ENCODE measurements around the gene ASAP2.

Gene ASAP2

DNA sequence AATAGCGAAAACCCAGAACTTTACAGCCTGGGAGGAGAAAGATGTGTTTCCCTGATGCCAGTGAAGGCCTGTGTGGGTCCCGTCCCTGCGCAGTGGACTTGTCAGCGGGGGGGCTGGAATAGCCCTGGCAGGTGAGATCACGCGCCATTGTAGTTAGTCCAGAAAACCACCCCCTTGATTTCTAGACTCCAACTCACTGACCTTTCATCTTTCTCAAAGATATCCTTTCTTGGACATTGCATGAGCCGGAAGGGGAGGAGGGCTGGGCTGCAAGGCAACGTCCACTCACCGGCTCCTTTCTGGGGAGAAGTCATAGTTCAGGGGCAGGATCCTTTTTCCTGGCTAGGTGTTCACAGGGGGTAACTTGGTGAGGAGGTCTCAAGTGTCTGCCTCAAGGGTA is 22.3 kb upstream of the ASAP2 start:
- no peak for DNase-seq

DNA sequence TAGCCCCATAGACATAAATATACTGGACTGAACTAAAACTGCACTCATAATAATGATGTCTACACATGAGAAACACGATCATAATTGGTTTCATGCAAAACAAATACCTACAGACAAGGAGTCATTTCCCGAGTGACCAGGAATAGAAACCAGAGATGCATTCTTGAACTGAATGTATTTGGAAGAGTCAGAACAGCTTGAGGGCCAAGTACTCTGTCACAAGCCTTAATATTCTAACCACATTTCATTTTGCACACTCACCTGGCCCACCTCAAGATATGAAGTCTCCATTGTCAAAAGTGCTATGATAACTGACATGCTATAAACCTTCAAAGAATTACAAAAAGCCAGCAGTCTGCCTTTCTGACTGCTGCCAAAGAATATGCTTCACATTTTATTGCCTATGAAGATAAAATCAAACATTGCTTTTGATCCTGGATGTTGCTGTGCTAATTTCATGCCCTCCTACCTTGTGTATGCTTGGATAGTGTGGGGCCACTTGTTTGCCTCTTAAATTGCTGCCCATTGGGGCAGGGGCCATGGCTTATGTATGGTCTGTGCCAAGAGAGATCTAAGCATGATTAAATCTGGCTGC is 18.9 kb upstream of the ASAP2 start:
- DNase-seq = no peak

- DNase-seq = no peak
Measured at GRCh38 chr2:9188823-9189222, 17.8 kb upstream of the ASAP2 start.

DNA sequence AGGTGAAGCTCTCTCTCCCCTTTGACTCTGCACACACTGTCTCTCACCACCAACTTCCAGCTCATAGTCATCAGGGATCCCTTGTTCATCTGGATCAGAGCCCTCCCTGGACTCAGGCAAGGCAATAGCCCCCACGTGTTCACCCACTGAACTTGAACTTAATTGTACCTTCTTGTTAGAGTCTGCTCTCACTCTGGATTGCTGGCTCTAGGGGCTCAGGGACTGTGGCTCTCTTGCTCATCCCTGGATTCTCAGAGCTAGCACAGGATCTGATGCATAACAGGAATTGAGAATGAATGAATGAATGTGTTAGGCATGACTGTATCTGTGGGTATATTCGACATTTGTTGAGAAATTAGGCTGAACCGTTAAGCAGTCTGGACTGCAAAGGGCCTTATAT is 16.7 kb upstream of the ASAP2 start:
- no peak for DNase-seq

DNA sequence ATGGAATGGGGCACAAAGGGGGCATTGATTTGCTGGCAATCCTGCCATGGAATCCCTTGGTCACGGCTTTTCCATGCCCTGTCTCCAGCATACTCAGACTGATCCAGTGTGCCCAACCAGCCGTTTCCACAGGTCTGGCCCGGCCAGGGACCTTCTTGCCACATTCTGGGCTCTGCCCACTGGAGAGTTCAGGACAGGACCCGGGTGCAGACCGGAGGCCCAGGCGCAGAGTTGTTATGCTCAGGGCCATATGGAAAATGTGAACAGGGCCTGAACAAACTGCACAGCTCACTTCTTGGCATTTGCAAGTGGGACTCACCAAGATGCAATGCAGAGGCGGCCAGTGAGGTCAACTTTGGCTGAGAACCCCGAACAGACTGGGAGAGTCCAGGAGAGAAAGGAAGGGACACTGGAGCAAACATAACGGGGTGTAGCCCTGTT is 15.6 kb upstream of the ASAP2 start:
- no peak for DNase-seq

GRCh38 chr2:9192712-9193111 is 13.9 kb upstream of the ASAP2 start:
- DNase-seq = no peak

GRCh38 chr2:9194352-9194751 is 12.3 kb upstream of the ASAP2 start:
- no peak for DNase-seq

DNA sequence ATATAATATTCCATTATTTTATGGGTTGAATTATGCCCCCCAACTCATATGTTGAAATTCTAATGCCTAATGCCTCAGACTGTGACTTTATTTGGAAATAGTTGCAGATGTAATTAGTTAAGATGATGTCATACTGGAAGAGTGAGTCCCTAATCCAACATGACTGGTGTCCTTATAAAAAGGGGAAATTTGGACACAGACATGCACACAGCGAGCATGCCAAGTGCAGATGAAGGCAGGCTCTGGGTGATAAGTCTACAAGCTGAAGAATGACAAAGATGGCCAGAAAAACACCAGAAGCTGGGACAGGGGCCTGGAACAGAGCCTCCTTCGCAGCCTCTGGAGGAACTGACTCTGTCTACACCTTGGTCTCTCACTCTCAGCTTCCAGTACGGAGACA is 10.0 kb upstream of the ASAP2 start:
- DNase-seq = no peak

DNA sequence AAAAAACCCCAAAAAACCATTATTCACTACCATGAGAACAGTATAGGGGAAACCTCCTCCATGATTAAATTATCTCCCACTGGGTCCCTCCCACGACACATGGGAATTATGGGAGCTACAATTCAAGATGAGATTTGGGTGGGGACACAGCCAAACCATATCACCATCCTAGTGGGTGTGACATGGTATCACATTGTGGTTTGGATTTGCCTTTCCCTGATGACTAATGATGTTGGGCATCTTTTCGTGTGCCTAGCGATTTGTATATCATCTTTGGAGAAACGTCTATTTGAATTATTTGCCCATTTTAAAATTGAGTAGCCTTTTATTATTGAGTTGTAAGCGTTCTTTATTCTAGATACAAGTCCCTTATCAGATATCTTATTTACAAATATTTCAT is 8.7 kb upstream of the ASAP2 start:
- DNase-seq = no peak

DNA sequence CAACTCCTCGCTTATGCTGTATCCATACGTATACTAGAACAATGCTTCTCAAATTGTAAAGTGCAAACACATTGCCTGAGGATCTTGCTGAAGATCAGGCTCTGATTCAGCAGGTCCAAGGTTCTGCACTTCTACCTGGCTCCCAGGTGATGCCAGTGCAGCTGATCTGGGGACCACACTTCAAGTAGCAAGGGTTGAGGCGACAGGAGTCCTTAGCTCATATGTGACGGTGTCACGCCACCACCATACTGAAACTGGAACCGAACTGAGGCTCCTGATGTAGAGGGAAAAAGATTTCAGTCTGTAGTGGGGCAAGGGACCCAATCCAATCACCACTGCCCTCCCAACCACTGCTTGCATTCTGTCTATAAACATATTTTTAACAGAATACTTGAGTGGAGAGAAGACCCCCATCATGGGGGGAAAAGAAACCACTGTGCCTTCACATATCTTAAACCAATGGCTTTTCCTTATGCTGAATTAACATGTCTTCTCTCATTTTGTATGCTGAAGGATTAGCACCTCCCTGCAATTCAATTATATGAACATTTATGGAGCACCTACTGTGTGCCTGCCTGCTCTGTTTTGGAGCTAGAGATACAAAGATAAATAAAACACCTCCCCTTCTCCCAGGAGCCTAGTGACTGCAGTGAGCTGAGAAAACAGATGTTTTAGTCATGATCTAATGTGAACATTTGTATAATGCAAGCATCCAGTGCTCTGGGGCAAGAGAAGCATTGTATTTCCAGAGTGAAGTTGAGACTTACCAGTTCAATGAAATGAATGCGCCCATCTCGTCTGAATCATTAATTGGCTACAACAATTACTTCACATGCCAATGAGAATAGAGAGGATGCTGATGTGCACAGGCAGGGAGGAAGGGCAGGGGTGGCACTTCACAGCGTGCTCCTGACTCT is 6.6 kb upstream of the ASAP2 start:
- DNase-seq = no peak

DNA sequence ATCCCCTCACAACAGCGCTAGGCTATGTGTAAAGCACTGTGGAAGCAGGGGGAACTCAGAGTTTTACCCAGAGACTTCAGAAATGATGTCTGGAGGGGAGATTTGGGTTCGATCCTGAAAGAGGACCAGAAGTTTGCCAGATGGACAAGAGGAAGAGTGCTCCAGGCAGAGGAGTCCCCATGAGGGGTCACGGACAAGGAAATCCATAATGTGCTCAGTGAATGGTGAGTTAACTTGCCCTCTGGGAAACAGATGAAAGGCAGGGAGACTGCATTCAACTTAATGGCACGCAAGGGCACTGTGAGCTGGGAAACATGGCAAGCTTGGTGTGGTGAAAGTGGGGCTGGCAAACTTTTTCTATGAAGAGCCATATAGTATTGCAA is 6.0 kb upstream of the ASAP2 start:
- no peak for DNase-seq

GRCh38 chr2:9201185-9201891 is 5.3 kb upstream of the ASAP2 start:
- no peak for DNase-seq

- DNase-seq = no peak
Measured at GRCh38 chr2:9203006-9203405, 3.6 kb upstream of the ASAP2 start.

DNA sequence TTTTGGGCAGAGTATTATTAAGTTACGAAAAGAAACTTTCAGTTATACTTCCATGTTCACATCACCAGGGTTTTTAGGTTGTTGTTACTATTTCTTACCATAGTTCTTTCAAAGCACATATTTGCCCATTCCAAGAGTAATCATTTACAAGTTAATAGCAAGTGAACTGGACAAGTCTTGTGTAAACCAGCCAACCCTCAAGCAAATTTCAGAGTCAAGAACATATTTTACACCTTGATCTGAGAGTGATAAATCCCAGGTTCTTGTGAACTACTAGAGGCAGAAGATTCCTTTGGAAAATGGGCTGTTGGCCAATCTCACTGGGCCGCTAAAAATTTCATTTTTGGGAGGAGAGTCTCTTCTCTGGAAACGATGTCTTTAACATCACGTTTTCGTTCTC is 2.7 kb upstream of the ASAP2 start:
- DNase-seq = no peak

- DNase-seq = no peak
Measured at GRCh38 chr2:9204939-9205338, 1.7 kb upstream of the ASAP2 start.

GRCh38 chr2:9205486-9205885 is 1.1 kb upstream of the ASAP2 start:
- DNase-seq = no peak

GRCh38 chr2:9206991-9207640 is 504 bp downstream of the ASAP2 start:
- no peak for DNase-seq

- no peak for DNase-seq
Measured at GRCh38 chr2:9207641-9208311, 1.2 kb downstream of the ASAP2 start.

DNA sequence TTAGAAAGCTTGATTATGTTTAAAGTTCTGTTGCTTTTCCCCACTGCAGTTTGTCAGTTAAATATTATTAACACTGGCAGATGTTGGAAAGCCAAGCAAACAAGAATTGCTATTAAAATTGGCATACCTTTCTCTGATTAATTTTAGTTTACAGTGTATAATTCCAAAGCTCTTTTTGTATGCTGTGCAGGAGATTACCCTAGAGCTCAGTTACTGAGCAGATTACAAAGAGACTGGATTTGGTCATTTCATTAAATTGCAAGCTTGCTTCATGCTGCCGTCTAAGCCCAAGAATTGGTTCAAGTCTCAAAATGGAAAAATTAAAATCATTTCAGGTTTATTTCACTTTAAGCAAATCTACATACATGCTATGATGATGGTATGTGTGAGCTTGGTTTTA is 2.3 kb downstream of the ASAP2 start:
- DNase-seq = no peak

- DNase-seq = no peak
Measured at GRCh38 chr2:9210030-9210429, 3.4 kb downstream of the ASAP2 start.

DNA sequence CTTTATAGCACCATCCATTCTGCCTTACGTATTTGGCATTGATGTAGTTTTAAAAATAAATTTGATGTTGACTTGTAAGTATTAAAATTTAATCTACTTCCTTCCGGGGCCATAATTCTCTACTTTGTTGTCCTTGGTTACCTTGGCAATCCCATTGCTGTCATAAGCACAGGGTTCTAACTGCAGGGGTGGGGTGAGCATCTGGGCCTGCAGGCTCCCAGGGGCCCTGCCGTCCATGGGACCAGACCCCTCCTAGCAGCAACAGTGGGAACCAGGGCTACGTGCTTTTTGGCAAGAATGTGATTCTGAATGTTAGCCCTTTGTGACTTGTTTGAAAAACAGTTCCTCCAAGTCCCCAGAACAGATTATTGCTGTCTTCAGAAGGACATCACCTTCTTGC is 4.9 kb downstream of the ASAP2 start:
- no peak for DNase-seq

DNA sequence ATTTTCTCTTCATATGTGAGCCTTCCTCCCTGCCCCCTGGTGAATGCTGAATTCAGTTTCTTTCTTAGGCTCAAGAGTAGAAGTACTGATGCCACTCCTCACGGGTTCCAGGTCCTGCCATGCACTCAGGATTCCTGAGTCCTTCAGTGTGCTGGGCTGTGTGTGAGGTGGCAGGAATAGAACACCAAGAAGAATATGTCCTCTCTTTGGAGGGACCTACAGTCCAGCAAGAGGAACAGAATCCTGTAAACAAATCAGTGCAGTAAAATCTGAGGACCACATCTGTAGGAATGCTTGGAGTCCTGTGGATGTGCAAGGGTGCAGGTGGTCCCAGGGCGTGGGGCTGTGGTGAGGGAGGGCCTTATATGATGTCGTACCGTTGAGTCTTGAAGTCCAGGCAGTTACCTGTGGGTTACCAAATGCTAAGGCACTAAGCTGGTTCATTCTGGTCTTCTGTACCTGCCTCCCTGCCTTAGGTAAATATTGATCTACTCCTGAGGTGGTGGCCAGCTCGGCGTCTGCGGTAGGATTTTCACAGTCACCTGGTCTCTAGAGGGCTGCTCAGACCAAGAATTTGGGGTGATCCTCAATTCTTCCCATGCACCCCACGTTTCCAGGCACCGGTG is 5.5 kb downstream of the ASAP2 start:
- DNase-seq = no peak
